Mesenchymal stem cell (in vitro differentiated cells and primary cell): Measurements from ENCODE around the gene KCTD6. TPM values are rescaled to one million over a fixed set of nuclear protein-coding genes. Genes with fewer than 3 reads are reported as not detected.

Experiments
- DNase-seq: peaks from one replicate; pipeline ENCODE4 v3.0.0-alpha.2; 2013
- H2AFZ ChIP-seq: one replicate; pipeline ENCODE4 v1.6.1; 2013; ENCODE audit warnings: low read depth, mild to moderate bottlenecking, control low read depth, inconsistent platforms, low read length, moderate library complexity
- H2AK5ac ChIP-seq: 2 replicates; pipeline ENCODE4 v1.6.1; 2013; ENCODE audit warnings: low read length, moderate library complexity, mild to moderate bottlenecking, inconsistent platforms; ENCODE audit not compliant: severe bottlenecking
- H2BK120ac ChIP-seq: one replicate; pipeline ENCODE4 v1.6.1; 2013; ENCODE audit warnings: low read depth, mild to moderate bottlenecking, inconsistent platforms, low read length, moderate library complexity
- H2BK12ac ChIP-seq, 2 experiments: one replicate each; pipeline ENCODE4 v1.6.1; 2013; ENCODE audit warnings: inconsistent platforms in 2 of 2, low read length in 2 of 2, mild to moderate bottlenecking in 2 of 2, moderate library complexity in 2 of 2, control low read depth in 1 of 2
- H2BK15ac ChIP-seq: one replicate; pipeline ENCODE4 v1.6.1; 2013; ENCODE audit warnings: mild to moderate bottlenecking, low read depth, inconsistent platforms; ENCODE audit not compliant: poor library complexity, severe bottlenecking
- H2BK5ac ChIP-seq: 2 replicates; pipeline ENCODE4 v1.6.1; 2013; ENCODE audit warnings: low read depth, mild to moderate bottlenecking, low read length, control low read depth, inconsistent platforms; ENCODE audit not compliant: poor library complexity, severe bottlenecking
- H3K14ac ChIP-seq, 2 experiments: one replicate each; pipeline ENCODE4 v1.6.1; 2013; ENCODE audit warnings: inconsistent platforms in 2 of 2, low read length in 2 of 2, control low read depth in 1 of 2, mild to moderate bottlenecking in 1 of 2, moderate library complexity in 1 of 2
- H3K18ac ChIP-seq, 2 experiments: one replicate each; pipeline ENCODE4 v1.6.1; 2013; ENCODE audit warnings: inconsistent platforms in 2 of 2, low read length in 2 of 2, control low read depth in 1 of 2, low read depth in 1 of 2, mild to moderate bottlenecking in 1 of 2
- H3K23ac ChIP-seq, 2 experiments: one replicate each; pipeline ENCODE4 v1.6.1; 2013; ENCODE audit warnings: inconsistent platforms in 2 of 2, low read length in 2 of 2, mild to moderate bottlenecking in 2 of 2, moderate library complexity in 2 of 2, control low read depth in 1 of 2
- H3K27ac ChIP-seq: 2 replicates; pipeline ENCODE4 v1.5.1; 2013; ENCODE audit warnings: mild to moderate bottlenecking, moderate library complexity, low read length, control low read depth, inconsistent platforms; ENCODE audit not compliant: poor library complexity, severe bottlenecking
- H3K27me3 ChIP-seq, 2 experiments: 2 replicates each; pipeline versions ENCODE4 v1.6.1 to v1.7.0; 2013; ENCODE audit warnings: low read length in 2 of 2, mild to moderate bottlenecking in 2 of 2, moderate library complexity in 2 of 2, control low read depth in 1 of 2, inconsistent platforms in 1 of 2; ENCODE audit not compliant: control insufficient read depth in 1 of 2, insufficient read depth in 1 of 2
- H3K36me3 ChIP-seq, 2 experiments: 2 replicates each; pipeline versions ENCODE4 v1.6.1 to v1.7.0; 2013; ENCODE audit warnings: low read length in 2 of 2, control low read depth in 1 of 2, inconsistent platforms in 1 of 2, low read depth in 1 of 2, mild to moderate bottlenecking in 1 of 2; ENCODE audit not compliant: insufficient read depth in 2 of 2, control insufficient read depth in 1 of 2
- H3K4ac ChIP-seq, 2 experiments: one replicate each; pipeline ENCODE4 v1.6.1; 2013; ENCODE audit warnings: inconsistent platforms in 2 of 2, low read length in 2 of 2, mild to moderate bottlenecking in 2 of 2, moderate library complexity in 2 of 2, control low read depth in 1 of 2, low read depth in 1 of 2
- H3K4me1 ChIP-seq: 2 replicates; pipeline ENCODE4 v1.6.1; 2013; ENCODE audit warnings: low read depth, low read length, control low read depth; ENCODE audit not compliant: control insufficient read depth, insufficient read depth
- H3K4me2 ChIP-seq: 2 replicates; pipeline ENCODE4 v1.6.1; 2013; ENCODE audit warnings: low read length, mild to moderate bottlenecking, inconsistent platforms; ENCODE audit not compliant: poor library complexity, severe bottlenecking
- H3K4me3 ChIP-seq, 2 experiments: 2 replicates each; pipeline versions ENCODE4 v1.5.1 to v1.7.0; 2013; ENCODE audit warnings: low read length in 2 of 2, mild to moderate bottlenecking in 2 of 2, control low read depth in 1 of 2, low read depth in 1 of 2; ENCODE audit not compliant: insufficient read depth in 1 of 2
- H3K79me1 ChIP-seq: replicated peaks from 2 replicates; pipeline ENCODE4 v1.6.1; 2013; ENCODE audit warnings: mild to moderate bottlenecking, control low read depth, low read length, inconsistent platforms; ENCODE audit not compliant: poor library complexity, severe bottlenecking
- H3K9ac ChIP-seq: 2 replicates; pipeline ENCODE4 v1.7.0; 2013; ENCODE audit warnings: mild to moderate bottlenecking, low read length, moderate library complexity
- H3K9me3 ChIP-seq: 2 replicates; pipeline ENCODE4 v1.7.0; 2013; ENCODE audit warnings: mild to moderate bottlenecking, low read length; ENCODE audit not compliant: control insufficient read depth
- H4K8ac ChIP-seq: one replicate; pipeline ENCODE4 v1.6.1; 2013; ENCODE audit warnings: inconsistent platforms, mild to moderate bottlenecking, low read length, moderate library complexity
- H4K91ac ChIP-seq: one replicate; pipeline ENCODE4 v1.6.1; 2013; ENCODE audit warnings: mild to moderate bottlenecking, low read length, inconsistent platforms
- WGBS: methylation state at CpG from one replicate; pipeline ENCODE4 v1.1.7; 2013; ENCODE audit warnings: mixed read lengths; 5-methylcytosine and 5-hydroxymethylcytosine counted together
- polyA plus RNA-seq, 2 experiments: library from polyadenylated mRNA; stranded (reverse); fragments of 200-250 nt; gene quantifications; one replicate each; pipeline ENCODE4 v1.2.3, GENCODE V29; 2013

The KCTD6 gene
- polyA plus RNA-seq (2013, experiment 1 of 2): 5.4 TPM
- polyA plus RNA-seq (2013, experiment 2 of 2): 5.7 TPM

- no peak within 1 kb of the TSS for H2BK12ac ChIP-seq
- H2BK15ac ChIP-seq: peak within 1 kb of the TSS; percentile 80
- H3K79me1 ChIP-seq: peaks cover 12% of the 10 kb centered on the region
- peak within 1 kb of the TSS; percentile 74 for H4K91ac ChIP-seq
- H3K4me3 ChIP-seq: peak within 1 kb of the TSS; percentile 86 to 89
- peak within 1 kb of the TSS in 1 of 2 experiments; percentile 47 for H3K23ac ChIP-seq
- H3K9me3 ChIP-seq: no peaks in the 10 kb centered on the region
- H3K18ac ChIP-seq: peak within 1 kb of the TSS in 1 of 2 experiments; percentile 86
- H3K27ac ChIP-seq: no peak within 1 kb of the TSS
- H3K14ac ChIP-seq: peak within 1 kb of the TSS; percentile 15 to 58
- peak within 1 kb of the TSS; percentile 47 to 66 for H3K4ac ChIP-seq
- H3K4me1 ChIP-seq: peaks cover 13% of the 10 kb centered on the region
- no peaks in the 10 kb centered on the region for H3K36me3 ChIP-seq
- no peak within 1 kb of the TSS for H2AK5ac ChIP-seq
- peak within 1 kb of the TSS; percentile 94 for H3K4me2 ChIP-seq
- WGBS: 2% methylated on average over 49 of the region's 104 CpGs
- H4K8ac ChIP-seq: peak within 1 kb of the TSS; percentile 87
- H3K27me3 ChIP-seq: peaks cover 0 to 14% of the 10 kb centered on the region in 2 experiments
- peak within 1 kb of the TSS; percentile 73 for H2BK120ac ChIP-seq
- H2BK5ac ChIP-seq: no peak within 1 kb of the TSS
- peak within 1 kb of the TSS; percentile 85 for H3K9ac ChIP-seq
- DNase-seq: peak; percentile 92
- peak within 1 kb of the TSS; percentile 47 for H2AFZ ChIP-seq
These were observed at the start of gene KCTD6 for GRCh38 chr3:58491506-58492402. Gene KCTD6 (plus strand): TSS chr3:58492096. CDS start chr3:58498756, 6,660 bp downstream.

GRCh38 chr3:58452176-58452575 is 39.7 kb upstream of the KCTD6 start:
- H2BK12ac ChIP-seq: no peak overlapping the region
- no peak overlapping the region for H3K18ac ChIP-seq
- H3K14ac ChIP-seq: no peak overlapping the region
- H4K8ac ChIP-seq: no peak overlapping the region
- H3K4me2 ChIP-seq: no peak overlapping the region
- no peak overlapping the region for H2BK120ac ChIP-seq
- DNase-seq: no peak
- H3K27me3 ChIP-seq: no peaks in the 10 kb centered on the region
- no peaks in the 10 kb centered on the region for H3K36me3 ChIP-seq
- no peak overlapping the region for H3K4me3 ChIP-seq
- H3K23ac ChIP-seq: no peak overlapping the region
- no peak overlapping the region for H2AK5ac ChIP-seq
- H3K27ac ChIP-seq: no peak overlapping the region
- H2AFZ ChIP-seq: peak overlapping the region; percentile 27
- H3K4ac ChIP-seq: no peak overlapping the region
- H3K9me3 ChIP-seq: peaks cover 32% of the 10 kb centered on the region
- H2BK5ac ChIP-seq: no peak overlapping the region
- H2BK15ac ChIP-seq: no peak overlapping the region
- H4K91ac ChIP-seq: no peak overlapping the region
- 29% methylated on average over 1 of the region's 1 CpG for WGBS
- H3K4me1 ChIP-seq: no peaks in the 10 kb centered on the region
- H3K79me1 ChIP-seq: no peaks in the 10 kb centered on the region
- H3K9ac ChIP-seq: no peak overlapping the region

GRCh38 chr3:58459160-58459559 is 32.7 kb upstream of the KCTD6 start:
- Histone ChIP-seq H4K91ac (no peak overlapping the region), H3K9ac (no peak overlapping the region), H3K36me3 (no peaks in the 10 kb centered on the region), H2AK5ac (no peak overlapping the region), H3K23ac (no peak overlapping the region), H3K4me2 (no peak overlapping the region), H3K27me3 (no peaks in the 10 kb centered on the region), H3K27ac (no peak overlapping the region), H3K4ac (no peak overlapping the region), H2BK120ac (no peak overlapping the region), H3K9me3 (peaks cover 22% of the 10 kb centered on the region), H2BK15ac (no peak overlapping the region), H2BK12ac (no peak overlapping the region), H4K8ac (no peak overlapping the region), H3K79me1 (no peaks in the 10 kb centered on the region), H2AFZ (no peak overlapping the region), H3K4me3 (no peak overlapping the region), H3K18ac (no peak overlapping the region), H2BK5ac (no peak overlapping the region), H3K14ac (no peak overlapping the region), H3K4me1 (peaks cover 7% of the 10 kb centered on the region)
- DNase-seq: no peak
- 100% methylated on average over 3 of the region's 4 CpGs for WGBS

GRCh38 chr3:58462829-58463180 is 29.1 kb upstream of the KCTD6 start:
- Histone ChIP-seq H4K91ac (no peak overlapping the region), H2AFZ (no peak overlapping the region), H3K14ac (no peak overlapping the region), H3K18ac (no peak overlapping the region), H3K27me3 (no peaks in the 10 kb centered on the region), H3K4ac (no peak overlapping the region), H3K23ac (no peak overlapping the region), H3K9ac (no peak overlapping the region), H4K8ac (no peak overlapping the region), H3K4me2 (peak overlapping the region; percentile 38), H2BK120ac (no peak overlapping the region), H3K4me3 (peak overlapping the region in 1 of 2 experiments; percentile 52), H3K9me3 (no peaks in the 10 kb centered on the region), H3K27ac (no peak overlapping the region), H2AK5ac (no peak overlapping the region), H3K36me3 (no peaks in the 10 kb centered on the region), H2BK5ac (no peak overlapping the region), H3K4me1 (peaks cover 7% of the 10 kb centered on the region), H2BK15ac (no peak overlapping the region), H3K79me1 (no peaks in the 10 kb centered on the region), H2BK12ac (no peak overlapping the region)
- 29% methylated on average over 4 of the region's 4 CpGs for WGBS
- DNase-seq: no peak
